HG03469 (cell line): ENCODE results near the gene FPGS.

Source experiments
- ATAC-seq: cut with Tn5 transposase; IDR thresholded peaks from one replicate; pipeline ENCODE4 v1.9.1; 2021; ENCODE audit warnings: mild to moderate bottlenecking, moderate library complexity, moderate number of reproducible peaks; ENCODE audit not compliant: unreplicated experiment

Gene FPGS

GRCh38 chr9:127786773-127787104 lies 15.9 kb upstream of the FPGS start:
- no peak for ATAC-seq

- ATAC-seq, result no peak
These were observed 14.2 kb upstream of the FPGS start for GRCh38 chr9:127788337-127789011.

DNA sequence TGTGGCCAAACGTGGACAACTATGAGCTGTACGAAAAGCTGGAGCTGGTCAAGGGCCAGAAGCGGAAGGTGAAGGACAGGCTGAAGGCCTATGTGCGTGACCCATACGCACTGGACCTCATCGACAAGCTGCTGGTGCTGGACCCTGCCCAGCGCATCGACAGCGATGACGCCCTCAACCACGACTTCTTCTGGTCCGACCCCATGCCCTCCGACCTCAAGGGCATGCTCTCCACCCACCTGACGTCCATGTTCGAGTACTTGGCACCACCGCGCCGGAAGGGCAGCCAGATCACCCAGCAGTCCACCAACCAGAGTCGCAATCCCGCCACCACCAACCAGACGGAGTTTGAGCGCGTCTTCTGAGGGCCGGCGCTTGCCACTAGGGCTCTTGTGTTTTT lies 13.5 kb upstream of the FPGS start:
- ATAC-seq, result no peak

- ATAC-seq, result no peak
These were observed 12.4 kb upstream of the FPGS start for GRCh38 chr9:127790094-127790855.

GRCh38 chr9:127791085-127791484 lies 11.6 kb upstream of the FPGS start:
- no peak for ATAC-seq

DNA sequence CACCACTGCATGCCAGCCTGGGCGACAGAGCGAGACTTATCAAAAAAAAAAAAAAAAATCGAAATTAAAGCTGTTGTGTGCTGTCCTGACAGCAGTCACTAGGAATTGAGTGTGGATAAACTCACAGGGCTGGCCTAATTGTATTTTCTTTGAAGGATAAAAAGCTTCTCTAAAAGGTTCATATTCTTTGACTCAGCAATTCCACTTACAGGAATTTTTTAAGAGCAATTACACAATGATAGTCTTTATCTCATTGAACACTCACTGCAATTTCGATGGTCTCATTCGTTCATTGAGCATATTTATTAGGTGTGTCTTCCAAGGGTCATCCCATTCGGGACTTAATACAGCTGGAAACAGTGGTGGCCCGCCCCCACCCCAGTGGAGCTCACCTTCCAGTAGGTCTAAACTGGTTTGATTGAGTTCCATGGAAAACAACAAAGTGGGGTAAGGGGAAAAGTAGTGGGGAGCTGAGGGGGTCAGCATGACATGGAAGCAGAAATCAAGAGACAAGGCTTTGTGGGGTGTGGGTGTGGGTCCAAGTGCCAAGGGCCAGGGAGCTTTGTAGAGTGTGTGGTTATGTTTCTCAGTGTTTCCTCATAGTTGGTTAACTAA lies 10.2 kb upstream of the FPGS start:
- no peak for ATAC-seq

- no peak for ATAC-seq
These were observed 9.5 kb upstream of the FPGS start for GRCh38 chr9:127793093-127793708.

GRCh38 chr9:127794001-127794791 lies 8.5 kb upstream of the FPGS start:
- ATAC-seq, result no peak

GRCh38 chr9:127796225-127796813 lies 6.4 kb upstream of the FPGS start:
- no peak for ATAC-seq

DNA sequence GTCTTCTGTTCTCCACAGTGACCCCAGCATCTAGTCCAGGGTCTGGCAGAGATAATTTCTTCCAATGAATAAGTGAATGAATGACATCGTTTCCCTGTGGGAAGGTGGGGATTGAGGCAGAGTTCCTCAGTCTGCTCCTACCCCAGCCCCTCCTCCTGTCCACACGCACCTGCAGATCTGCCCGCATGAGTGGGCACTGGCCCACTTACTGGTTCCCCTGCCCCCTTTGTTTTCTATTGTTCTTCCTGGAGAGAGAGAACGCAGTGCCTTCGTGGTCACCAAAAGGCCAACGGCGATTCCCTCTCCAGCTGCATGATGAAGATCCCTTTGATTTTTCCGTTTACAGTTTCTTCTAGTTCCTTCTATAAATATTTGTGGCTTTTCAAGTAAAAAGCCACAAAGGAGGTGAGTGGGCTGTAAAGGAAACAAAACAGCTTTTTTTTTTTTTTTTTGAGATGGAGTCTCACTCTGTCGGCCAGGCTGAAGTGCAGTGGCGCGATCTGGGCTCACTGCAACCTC lies 5.8 kb upstream of the FPGS start:
- ATAC-seq, result no peak

DNA sequence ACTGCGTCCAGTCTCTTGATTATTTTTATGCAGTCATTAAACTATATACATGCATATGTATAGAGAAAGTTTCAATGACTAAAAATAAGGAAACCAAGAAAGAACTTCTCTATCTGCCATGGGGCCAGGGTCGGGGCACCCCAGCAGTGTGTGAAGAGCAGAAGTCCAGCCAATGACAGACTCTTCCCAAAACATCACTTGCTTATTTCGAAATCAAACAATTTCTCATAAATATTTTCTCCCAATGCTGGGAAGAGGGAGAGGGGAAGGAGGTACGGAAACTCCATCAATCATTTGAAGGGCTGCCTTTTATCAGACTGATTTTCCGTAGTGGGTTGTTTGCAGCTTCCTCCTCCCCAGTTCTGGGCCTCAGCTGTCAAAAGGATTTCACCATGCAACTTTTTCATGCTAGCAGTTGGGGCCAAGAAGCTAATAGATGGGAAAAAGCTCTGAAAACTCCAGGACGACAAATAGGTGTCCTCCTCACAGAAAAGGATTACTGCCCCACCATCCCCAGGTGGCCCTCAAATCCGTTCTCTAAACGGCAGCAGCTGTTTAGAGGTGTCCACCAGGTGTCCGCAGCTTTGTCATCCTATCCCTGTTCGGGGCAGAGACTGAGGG lies 617 bp upstream of the FPGS start:
- no peak for ATAC-seq

- no peak for ATAC-seq
These were observed 1.0 kb downstream of the FPGS start for GRCh38 chr9:127803507-127804352.

DNA sequence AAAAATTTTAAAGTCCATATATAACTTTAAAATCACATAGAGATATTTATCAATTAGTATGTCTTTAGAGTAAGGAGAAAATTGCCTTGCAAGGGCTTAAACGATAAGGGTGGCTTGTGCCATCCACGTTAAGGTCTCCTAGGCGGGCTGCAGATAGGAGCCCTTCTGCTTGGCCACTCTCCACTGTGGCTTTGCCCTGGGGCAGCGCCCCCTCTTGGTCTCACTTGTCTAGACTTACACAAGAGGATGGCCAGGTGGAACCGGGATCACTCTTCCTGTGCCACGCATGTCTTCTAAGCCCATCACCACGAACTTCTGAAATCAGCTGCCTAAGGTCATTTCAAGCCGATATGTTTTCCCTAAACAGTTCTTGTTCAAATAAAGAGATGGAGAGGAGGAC lies 2.9 kb downstream of the FPGS start:
- no peak for ATAC-seq

DNA sequence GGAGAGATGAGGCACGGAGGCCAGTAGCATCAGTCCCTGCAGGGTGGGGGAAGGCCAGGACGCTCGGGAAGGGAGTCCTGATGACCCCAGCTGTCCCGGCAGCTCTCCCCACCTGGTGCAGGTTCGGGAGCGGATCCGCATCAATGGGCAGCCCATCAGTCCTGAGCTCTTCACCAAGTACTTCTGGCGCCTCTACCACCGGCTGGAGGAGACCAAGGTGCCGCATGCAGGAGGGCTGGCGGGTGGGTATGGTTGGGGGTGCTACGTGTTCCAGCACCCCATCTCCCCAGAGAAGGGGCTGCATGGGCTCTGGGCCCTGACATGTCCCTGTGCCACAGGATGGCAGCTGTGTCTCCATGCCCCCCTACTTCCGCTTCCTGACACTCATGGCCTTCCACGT lies 4.2 kb downstream of the FPGS start:
- ATAC-seq, result no peak

- ATAC-seq, result no peak
These were observed 5.8 kb downstream of the FPGS start for GRCh38 chr9:127808347-127809001.

DNA sequence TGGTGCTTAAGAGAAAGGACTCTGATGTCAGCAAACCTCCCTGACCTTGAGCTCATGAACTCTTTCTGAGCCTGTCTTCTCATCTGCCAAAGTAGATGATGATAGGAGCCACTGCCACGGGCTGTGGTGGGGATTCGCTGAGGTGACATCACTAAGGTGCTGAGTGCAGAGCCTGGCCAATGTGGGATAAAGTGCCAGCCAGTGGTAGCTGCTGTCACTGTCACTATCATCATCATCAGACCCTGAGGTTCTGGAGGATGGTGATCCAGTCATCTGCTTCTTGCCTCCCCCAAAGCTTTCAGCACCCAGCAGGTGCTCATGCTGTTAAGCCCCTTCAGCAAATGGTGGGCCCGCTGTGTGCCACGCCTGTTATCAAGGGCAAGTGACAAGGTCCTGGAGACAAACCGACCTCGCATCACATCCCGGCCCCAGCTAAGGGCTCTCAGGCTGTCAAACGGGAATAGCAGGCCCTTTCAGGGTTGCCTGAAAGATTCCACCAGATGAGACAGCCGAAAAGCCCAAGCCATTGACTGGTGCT lies 6.4 kb downstream of the FPGS start:
- no peak for ATAC-seq

DNA sequence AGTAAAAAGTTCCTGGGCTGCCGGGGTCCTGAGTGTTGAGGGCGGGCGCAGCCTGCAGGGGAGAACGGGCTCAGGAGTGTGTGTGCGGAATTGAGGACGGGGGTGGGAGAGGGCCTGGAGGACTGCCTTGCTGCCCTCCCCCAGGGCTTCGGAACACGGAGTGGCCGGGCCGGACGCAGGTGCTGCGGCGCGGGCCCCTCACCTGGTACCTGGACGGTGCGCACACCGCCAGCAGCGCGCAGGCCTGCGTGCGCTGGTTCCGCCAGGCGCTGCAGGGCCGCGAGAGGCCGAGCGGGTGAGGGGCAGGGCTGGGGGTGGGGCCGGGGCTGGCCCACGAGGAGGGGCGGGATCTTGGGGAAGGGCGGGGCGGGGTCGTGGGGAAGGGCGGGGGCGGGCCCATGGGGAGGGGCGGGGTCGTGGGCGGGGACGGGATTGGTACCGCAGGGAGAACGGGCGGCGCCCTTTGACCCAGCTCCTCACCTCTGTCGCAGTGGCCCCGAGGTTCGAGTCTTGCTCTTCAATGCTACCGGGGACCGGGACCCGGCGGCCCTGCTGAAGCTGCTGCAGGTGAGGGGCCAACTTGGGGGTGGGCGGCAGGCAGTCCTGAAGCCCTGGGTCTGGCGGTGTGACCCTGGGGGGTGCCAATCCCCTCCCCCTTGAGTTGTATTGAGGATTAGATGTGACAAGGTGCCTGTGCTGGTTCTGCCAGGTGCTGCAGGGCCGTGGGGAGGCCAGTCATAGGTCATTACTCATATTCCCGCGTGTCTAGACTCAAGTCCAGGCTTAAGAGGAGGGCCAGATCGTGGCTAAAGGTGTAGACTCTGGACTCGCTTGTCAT lies 7.1 kb downstream of the FPGS start:
- no peak for ATAC-seq
